ENCODE results near the gene KRT23. TPM values are rescaled to one million over a fixed set of nuclear protein-coding genes. Genes with fewer than 3 reads are reported as not detected.

Gene KRT23
- total RNA-seq, 1 donor from 2014 or later: 0.60 TPM

DNA sequence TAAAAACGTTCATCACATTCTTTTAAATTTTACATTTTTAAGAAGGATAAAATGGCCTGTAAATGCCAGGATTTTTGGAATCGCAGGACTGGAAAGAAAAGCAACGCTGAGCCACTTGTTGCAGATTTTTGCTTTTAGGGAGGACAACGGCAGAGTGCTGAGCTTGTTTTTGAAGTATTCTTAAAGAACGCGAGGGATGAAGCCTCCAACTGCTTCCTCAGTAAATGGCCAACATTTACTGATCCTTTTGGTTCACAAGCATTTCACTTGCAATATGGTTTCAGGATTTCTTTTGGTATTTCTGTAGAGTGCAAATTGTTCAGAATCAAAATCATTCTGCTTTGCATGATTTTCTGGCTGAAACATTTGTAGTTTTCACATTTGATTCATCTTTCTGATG is 2.8 kb upstream of the KRT23 start:
- H3K27ac ChIP-seq: no peak overlapping the region
- no peaks in the 10 kb centered on the region for H3K36me3 Mint-ChIP-seq
- H3K4me2 ChIP-seq: no peak overlapping the region
- no peaks in the 10 kb centered on the region for H4K20me1 ChIP-seq (ENCODE audit: low read depth)
- no peaks in the 10 kb centered on the region for H3K36me3 ChIP-seq
- no peaks in the 10 kb centered on the region for H3K27me3 ChIP-seq
- H3K4me1 ChIP-seq: peaks cover 37% of the 10 kb centered on the region
- peak overlapping the region; percentile 43 for H2AFZ ChIP-seq (replicated peaks)
- DNase-seq (ENCODE audit: low spot score): no peak
- peaks cover 4% of the 10 kb centered on the region for H3K27me3 Mint-ChIP-seq (ENCODE audit: insufficient read depth, low read depth)
- peaks cover 30% of the 10 kb centered on the region for H3F3A ChIP-seq (ENCODE audit: low read depth)
- H3K27ac Mint-ChIP-seq: no peak overlapping the region
- no peak overlapping the region for H3K4me3 ChIP-seq
- no peak overlapping the region for H3K4me3 Mint-ChIP-seq
- TF ChIP-seq EZH2phosphoT487 (IDR thresholded peaks at IDR 0.05) (no peak), EZH2 (IDR thresholded peaks at IDR 0.05) (no peak)
- TF ChIP-seq, protein P1, sequence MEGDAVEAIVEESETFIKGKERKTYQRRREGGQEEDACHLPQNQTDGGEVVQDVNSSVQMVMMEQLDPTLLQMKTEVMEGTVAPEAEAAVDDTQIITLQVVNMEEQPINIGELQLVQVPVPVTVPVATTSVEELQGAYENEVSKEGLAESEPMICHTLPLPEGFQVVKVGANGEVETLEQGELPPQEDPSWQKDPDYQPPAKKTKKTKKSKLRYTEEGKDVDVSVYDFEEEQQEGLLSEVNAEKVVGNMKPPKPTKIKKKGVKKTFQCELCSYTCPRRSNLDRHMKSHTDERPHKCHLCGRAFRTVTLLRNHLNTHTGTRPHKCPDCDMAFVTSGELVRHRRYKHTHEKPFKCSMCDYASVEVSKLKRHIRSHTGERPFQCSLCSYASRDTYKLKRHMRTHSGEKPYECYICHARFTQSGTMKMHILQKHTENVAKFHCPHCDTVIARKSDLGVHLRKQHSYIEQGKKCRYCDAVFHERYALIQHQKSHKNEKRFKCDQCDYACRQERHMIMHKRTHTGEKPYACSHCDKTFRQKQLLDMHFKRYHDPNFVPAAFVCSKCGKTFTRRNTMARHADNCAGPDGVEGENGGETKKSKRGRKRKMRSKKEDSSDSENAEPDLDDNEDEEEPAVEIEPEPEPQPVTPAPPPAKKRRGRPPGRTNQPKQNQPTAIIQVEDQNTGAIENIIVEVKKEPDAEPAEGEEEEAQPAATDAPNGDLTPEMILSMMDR (IDR thresholded peaks at IDR 0.05): no peak
- peaks cover 14% of the 10 kb centered on the region for H3K4me1 Mint-ChIP-seq
- H3K9me3 ChIP-seq (ENCODE audit: low read depth): no peaks in the 10 kb centered on the region
- no peak overlapping the region for H3K9ac ChIP-seq
- H3K79me2 ChIP-seq (ENCODE audit: low read depth): no peaks in the 10 kb centered on the region
- no peaks in the 10 kb centered on the region for H3K9me3 Mint-ChIP-seq

DNA sequence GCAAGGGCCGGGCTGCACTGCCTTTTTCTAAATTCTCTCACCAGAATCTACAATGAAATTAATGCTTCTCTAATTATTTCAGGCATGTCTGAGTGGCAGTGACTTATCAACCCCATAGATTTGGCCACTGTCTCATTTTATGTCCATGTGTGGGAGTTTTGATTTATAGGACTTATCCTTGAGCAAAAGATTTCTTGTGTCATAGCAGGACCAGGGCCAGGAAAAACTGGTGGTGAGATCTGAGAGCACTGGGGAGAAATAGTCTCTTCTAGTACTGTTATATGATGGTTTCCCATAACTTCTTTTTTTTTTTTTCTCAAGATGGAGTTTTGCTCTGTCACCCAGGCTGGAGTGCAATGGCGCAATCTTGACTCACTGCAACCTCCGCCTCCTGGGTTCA is 1.5 kb upstream of the KRT23 start:
- no peak overlapping the region for H3K27ac ChIP-seq
- H3F3A ChIP-seq (ENCODE audit: low read depth): peaks cover 17% of the 10 kb centered on the region
- no peak overlapping the region for H3K4me2 ChIP-seq
- no peaks in the 10 kb centered on the region for H3K36me3 Mint-ChIP-seq
- peaks cover 27% of the 10 kb centered on the region for H3K4me1 ChIP-seq
- no peaks in the 10 kb centered on the region for H3K9me3 Mint-ChIP-seq
- TF ChIP-seq EZH2 (IDR thresholded peaks at IDR 0.05) (no peak), EZH2phosphoT487 (IDR thresholded peaks at IDR 0.05) (no peak)
- TF ChIP-seq, protein P1 (IDR thresholded peaks at IDR 0.05): no peak
- H3K27me3 ChIP-seq: no peaks in the 10 kb centered on the region
- H4K20me1 ChIP-seq (ENCODE audit: low read depth): no peaks in the 10 kb centered on the region
- H3K79me2 ChIP-seq (ENCODE audit: low read depth): no peaks in the 10 kb centered on the region
- H3K4me1 Mint-ChIP-seq: peaks cover 14% of the 10 kb centered on the region
- H2AFZ ChIP-seq (replicated peaks): no peak overlapping the region
- no peaks in the 10 kb centered on the region for H3K36me3 ChIP-seq
- no peaks in the 10 kb centered on the region for H3K9me3 ChIP-seq (ENCODE audit: low read depth)
- H3K4me3 Mint-ChIP-seq: no peak overlapping the region
- H3K9ac ChIP-seq: no peak overlapping the region
- no peak overlapping the region for H3K4me3 ChIP-seq
- DNase-seq (ENCODE audit: low spot score): no peak
- no peak overlapping the region for H3K27ac Mint-ChIP-seq
- H3K27me3 Mint-ChIP-seq (ENCODE audit: insufficient read depth, low read depth): no peaks in the 10 kb centered on the region

DNA sequence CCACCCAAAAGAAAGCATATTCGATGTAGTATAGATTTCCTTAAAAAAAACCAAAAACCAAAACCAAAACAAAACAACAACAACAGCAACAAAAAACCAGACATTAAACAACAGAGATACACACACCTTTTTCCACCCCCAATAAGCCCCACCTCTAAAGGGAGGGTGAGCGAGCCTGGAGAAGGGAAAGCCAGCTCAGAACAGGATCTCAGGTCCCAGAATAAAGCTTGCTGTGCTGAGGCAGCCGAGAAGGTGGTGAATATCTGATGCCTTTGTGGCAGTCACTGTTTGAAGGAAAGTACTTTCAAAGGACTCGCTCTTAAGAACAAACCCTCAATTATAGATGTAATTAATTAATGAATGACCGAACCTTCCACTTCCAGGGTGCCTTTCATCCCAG is 470 bp downstream of the KRT23 start:
- Histone ChIP-seq H3K4me1 (peaks cover 43% of the 10 kb centered on the region), H3K4me2 (no peak overlapping the region), H3K9ac (no peak overlapping the region), H3K79me2 (ENCODE audit: low read depth) (no peaks in the 10 kb centered on the region), H2AFZ (replicated peaks) (peak overlapping the region; percentile 87), H3K9me3 (ENCODE audit: low read depth) (no peaks in the 10 kb centered on the region), H3K27ac (peak overlapping the region; percentile 68), H3K4me3 (no peak overlapping the region), H3K27me3 (no peaks in the 10 kb centered on the region), H4K20me1 (ENCODE audit: low read depth) (no peaks in the 10 kb centered on the region), H3K36me3 (no peaks in the 10 kb centered on the region), H3F3A (ENCODE audit: low read depth) (peaks cover 32% of the 10 kb centered on the region)
- Mint-ChIP-seq H3K27ac (peak overlapping the region; percentile 18), H3K4me1 (peaks cover 32% of the 10 kb centered on the region), H3K36me3 (no peaks in the 10 kb centered on the region), H3K27me3 (ENCODE audit: insufficient read depth, low read depth) (no peaks in the 10 kb centered on the region), H3K4me3 (no peak overlapping the region), H3K9me3 (no peaks in the 10 kb centered on the region)
- DNase-seq (ENCODE audit: low spot score): peak; percentile 15
- TF ChIP-seq EZH2 (IDR thresholded peaks at IDR 0.05) (no peak), EZH2phosphoT487 (IDR thresholded peaks at IDR 0.05) (no peak)
- TF ChIP-seq, protein P1 (IDR thresholded peaks at IDR 0.05): no peak

All from neural progenitor cell (in vitro differentiated cells).